ENCODE measurements around the gene RTL3.

Gene RTL3

GRCh38 chrX:78622831-78623230 lies 36.3 kb downstream of the RTL3 start:
- no peak for DNase-seq (ENCODE audit: low read depth in 2 of 3, low spot score in 1 of 3)

- no peak for DNase-seq (ENCODE audit: low read depth in 2 of 3, low spot score in 1 of 3)
Observed at GRCh38 chrX:78619834-78620233, 39.3 kb downstream of the RTL3 start.

- DNase-seq (ENCODE audit: low read depth in 2 of 3, low spot score in 1 of 3), result no peak
Observed at GRCh38 chrX:78618987-78619386, 40.1 kb downstream of the RTL3 start.

GRCh38 chrX:78614264-78614663 lies 44.9 kb downstream of the RTL3 start:
- DNase-seq (ENCODE audit: low read depth in 2 of 3, low spot score in 1 of 3), result no peak
